HL-60 (cell line): ENCODE data around the gene CACNA2D3.

Experiments
- POLR2AphosphoS5 ChIP-seq: IDR thresholded peaks from 2 replicates; pipeline ENCODE4 v1.6.1; 2012; ENCODE audit warnings: low read depth
- TF ChIP-seq, protein P1 (sequence below): IDR thresholded peaks from one replicate; pipeline ENCODE4 v1.5.1; 2011; ENCODE audit warnings: low read length, control low read depth, inconsistent platforms; ENCODE audit not compliant: insufficient read depth
- TF ChIP-seq, protein P2 (sequence below): IDR thresholded peaks from 2 replicates; pipeline ENCODE4 v1.6.1; 2012; ENCODE audit warnings: low read depth; ENCODE audit not compliant: insufficient replicate concordance

DNA sequence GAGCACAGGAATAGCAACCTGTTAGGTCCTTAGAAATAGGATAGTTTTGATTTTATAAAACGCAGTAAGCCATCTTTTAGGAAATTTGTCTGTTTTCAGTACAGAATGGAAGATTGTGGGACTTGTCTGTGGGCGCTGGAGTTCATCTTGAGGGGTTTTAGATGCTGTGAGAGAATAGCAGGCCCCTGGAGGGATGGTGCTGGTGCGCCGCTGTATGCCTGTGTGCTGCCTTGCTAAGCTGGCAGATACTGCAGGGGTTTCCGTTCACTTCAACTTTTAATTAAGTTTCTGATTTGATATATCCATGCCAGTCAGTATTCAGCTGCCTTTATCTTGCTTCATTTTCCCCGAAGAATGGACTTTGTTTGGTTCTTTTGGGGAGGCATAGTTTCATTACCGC lies 4.2 kb downstream of the CACNA2D3 start:
- TF ChIP-seq, protein P1, sequence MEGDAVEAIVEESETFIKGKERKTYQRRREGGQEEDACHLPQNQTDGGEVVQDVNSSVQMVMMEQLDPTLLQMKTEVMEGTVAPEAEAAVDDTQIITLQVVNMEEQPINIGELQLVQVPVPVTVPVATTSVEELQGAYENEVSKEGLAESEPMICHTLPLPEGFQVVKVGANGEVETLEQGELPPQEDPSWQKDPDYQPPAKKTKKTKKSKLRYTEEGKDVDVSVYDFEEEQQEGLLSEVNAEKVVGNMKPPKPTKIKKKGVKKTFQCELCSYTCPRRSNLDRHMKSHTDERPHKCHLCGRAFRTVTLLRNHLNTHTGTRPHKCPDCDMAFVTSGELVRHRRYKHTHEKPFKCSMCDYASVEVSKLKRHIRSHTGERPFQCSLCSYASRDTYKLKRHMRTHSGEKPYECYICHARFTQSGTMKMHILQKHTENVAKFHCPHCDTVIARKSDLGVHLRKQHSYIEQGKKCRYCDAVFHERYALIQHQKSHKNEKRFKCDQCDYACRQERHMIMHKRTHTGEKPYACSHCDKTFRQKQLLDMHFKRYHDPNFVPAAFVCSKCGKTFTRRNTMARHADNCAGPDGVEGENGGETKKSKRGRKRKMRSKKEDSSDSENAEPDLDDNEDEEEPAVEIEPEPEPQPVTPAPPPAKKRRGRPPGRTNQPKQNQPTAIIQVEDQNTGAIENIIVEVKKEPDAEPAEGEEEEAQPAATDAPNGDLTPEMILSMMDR, result no peak
- TF ChIP-seq, protein P2, sequence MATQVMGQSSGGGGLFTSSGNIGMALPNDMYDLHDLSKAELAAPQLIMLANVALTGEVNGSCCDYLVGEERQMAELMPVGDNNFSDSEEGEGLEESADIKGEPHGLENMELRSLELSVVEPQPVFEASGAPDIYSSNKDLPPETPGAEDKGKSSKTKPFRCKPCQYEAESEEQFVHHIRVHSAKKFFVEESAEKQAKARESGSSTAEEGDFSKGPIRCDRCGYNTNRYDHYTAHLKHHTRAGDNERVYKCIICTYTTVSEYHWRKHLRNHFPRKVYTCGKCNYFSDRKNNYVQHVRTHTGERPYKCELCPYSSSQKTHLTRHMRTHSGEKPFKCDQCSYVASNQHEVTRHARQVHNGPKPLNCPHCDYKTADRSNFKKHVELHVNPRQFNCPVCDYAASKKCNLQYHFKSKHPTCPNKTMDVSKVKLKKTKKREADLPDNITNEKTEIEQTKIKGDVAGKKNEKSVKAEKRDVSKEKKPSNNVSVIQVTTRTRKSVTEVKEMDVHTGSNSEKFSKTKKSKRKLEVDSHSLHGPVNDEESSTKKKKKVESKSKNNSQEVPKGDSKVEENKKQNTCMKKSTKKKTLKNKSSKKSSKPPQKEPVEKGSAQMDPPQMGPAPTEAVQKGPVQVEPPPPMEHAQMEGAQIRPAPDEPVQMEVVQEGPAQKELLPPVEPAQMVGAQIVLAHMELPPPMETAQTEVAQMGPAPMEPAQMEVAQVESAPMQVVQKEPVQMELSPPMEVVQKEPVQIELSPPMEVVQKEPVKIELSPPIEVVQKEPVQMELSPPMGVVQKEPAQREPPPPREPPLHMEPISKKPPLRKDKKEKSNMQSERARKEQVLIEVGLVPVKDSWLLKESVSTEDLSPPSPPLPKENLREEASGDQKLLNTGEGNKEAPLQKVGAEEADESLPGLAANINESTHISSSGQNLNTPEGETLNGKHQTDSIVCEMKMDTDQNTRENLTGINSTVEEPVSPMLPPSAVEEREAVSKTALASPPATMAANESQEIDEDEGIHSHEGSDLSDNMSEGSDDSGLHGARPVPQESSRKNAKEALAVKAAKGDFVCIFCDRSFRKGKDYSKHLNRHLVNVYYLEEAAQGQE, result no peak
- no peak for TF ChIP-seq POLR2AphosphoS5
